Activated naive CD4-positive, alpha-beta T cell treated with anti-CD3 and anti-CD28 coated beads for 36 hours (primary cell): Measurements from ENCODE around the gene LDLRAD4. TPM values are rescaled to one million over a fixed set of nuclear protein-coding genes. Genes with fewer than 3 reads are reported as not detected.

Source experiments
- CTCF ChIA-PET: fragments of 350-600 bp; sonication (Branson Sonifier 250); formaldehyde crosslinking; loops from one replicate; lab custom pipeline; 2021; ENCODE audit warnings: antibody characterized with exemption; lab: Charles Lee
- DNase-seq: peaks from one replicate; pipeline ENCODE4 v3.0.0-alpha.2; 2020
- H3K27ac Mint-ChIP-seq: one replicate; pipeline ENCODE4 v1.8.0; 2021; ENCODE audit warnings: mild to moderate bottlenecking, mixed read lengths
- H3K27me3 Mint-ChIP-seq: one replicate; pipeline ENCODE4 v1.8.0; 2021; ENCODE audit warnings: low read depth, mixed read lengths
- H3K36me3 Mint-ChIP-seq: one replicate; pipeline ENCODE4 v1.8.0; 2021; ENCODE audit warnings: low read depth, mixed read lengths
- H3K4me1 Mint-ChIP-seq: one replicate; pipeline ENCODE4 v1.8.0; 2021; ENCODE audit warnings: low read depth, mixed read lengths
- H3K4me3 Mint-ChIP-seq: one replicate; pipeline ENCODE4 v1.8.0; 2021; ENCODE audit warnings: mild to moderate bottlenecking, moderate library complexity, mixed read lengths
- H3K9me3 Mint-ChIP-seq: one replicate; pipeline ENCODE4 v1.8.0; 2021; ENCODE audit warnings: mixed read lengths
- intact Hi-C: fragments of 100-400 bp; cut with micrococcal nuclease; formaldehyde crosslinking; loops from one replicate; pipeline ENCODE4 v1.15.1; 2023
- total RNA-seq, 2 experiments: library from RNA; stranded (reverse); gene quantifications; one replicate each; pipeline ENCODE4 v1.2.3, GENCODE V29; 2021

The LDLRAD4 gene
- total RNA-seq, 2 experiments from 2014 or later: 19.4 to 21.3 TPM

DNA sequence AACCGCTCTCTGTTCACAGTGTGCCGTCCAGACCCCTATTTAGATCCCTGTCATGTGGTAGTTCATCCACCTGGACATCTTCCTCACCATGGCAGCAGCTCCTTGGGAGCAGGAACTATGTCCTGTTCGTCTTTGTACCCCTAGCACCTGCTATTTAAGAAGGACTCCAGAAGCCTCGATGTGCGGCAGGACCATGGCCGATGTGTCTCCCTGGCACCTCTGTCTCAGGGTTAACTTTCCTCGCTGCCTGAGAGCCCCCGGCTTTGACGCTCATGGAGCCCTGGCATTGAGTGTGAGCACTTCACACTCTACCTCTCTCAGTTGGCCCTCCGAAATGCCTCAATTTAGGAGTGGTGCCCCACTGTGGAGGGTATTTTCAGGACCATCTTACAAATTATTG is 355.8 kb downstream of the LDLRAD4 start:
- CTCF ChIA-PET: no interaction called here
- Mint-ChIP-seq H3K4me1 (peaks cover 40% of the 10 kb centered on the region), H3K27me3 (no peaks in the 10 kb centered on the region), H3K27ac (no peak overlapping the region), H3K4me3 (no peak overlapping the region), H3K36me3 (peaks cover 6% of the 10 kb centered on the region), H3K9me3 (no peaks in the 10 kb centered on the region)
- intact Hi-C loops: no loop called here
- DNase-seq: no peak

DNA sequence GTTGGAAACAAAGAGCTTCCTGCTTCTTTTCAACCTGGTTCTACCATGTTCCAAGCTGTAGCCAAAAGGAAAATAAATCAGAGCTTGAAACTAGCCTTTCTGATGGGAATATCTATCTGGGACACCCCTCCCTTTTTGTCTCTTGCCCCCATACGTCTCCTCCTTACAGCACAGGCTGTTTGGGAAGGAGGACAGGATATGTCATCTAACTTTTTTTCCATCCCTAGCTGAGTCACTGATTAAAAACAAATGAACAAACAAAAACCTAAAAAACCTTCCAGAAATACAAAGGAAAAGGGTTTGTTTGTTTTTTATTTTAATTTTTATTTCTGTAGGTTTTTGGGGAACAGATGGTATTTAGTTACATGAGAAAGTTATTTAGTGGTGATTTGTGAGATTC is 356.2 kb downstream of the LDLRAD4 start:
- H3K36me3 Mint-ChIP-seq: peaks cover 6% of the 10 kb centered on the region
- no peaks in the 10 kb centered on the region for H3K9me3 Mint-ChIP-seq
- intact Hi-C loops: loop anchor here (5.0 kb wide), 1 partner anchor 397 kb away; no protein-coding TSS in a partner anchor
- CTCF ChIA-PET: no interaction called here
- no peak for DNase-seq
- no peak overlapping the region for H3K27ac Mint-ChIP-seq
- H3K4me3 Mint-ChIP-seq: no peak overlapping the region
- peaks cover 43% of the 10 kb centered on the region for H3K4me1 Mint-ChIP-seq
- no peaks in the 10 kb centered on the region for H3K27me3 Mint-ChIP-seq

DNA sequence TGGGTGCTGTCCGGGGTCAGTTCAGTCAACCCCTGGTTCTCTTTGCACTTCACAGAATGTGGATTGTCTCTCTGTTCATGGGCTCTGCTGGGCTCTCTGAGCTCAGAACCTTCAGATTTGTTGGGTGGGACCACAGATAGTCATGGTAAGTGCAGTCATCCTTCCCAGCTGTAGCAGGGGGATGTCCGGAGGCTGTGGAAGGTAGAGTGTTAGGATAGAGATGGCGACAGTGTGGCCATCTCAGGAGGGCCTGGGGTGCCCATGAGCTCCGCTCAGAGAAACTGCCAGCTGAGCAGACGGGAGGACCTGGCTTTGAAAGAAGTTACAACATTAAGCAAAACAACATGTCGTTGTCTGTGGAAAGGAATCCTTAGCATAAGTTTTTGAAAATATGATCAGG is 358.0 kb downstream of the LDLRAD4 start:
- DNase-seq: no peak
- Mint-ChIP-seq H3K4me3 (no peak overlapping the region), H3K4me1 (peaks cover 36% of the 10 kb centered on the region), H3K9me3 (no peaks in the 10 kb centered on the region), H3K27ac (no peak overlapping the region), H3K36me3 (peaks cover 6% of the 10 kb centered on the region), H3K27me3 (no peaks in the 10 kb centered on the region)
- CTCF ChIA-PET: interaction anchor here (0.7 to 1.7 kb wide), 4 partner anchors 11 to 59 kb away, joined by 3 to 7 read pairs (median 3); no protein-coding TSS in a partner anchor
- intact Hi-C loops: loop anchor here (5.0 kb wide), 1 partner anchor 399 kb away; no protein-coding TSS in a partner anchor

DNA sequence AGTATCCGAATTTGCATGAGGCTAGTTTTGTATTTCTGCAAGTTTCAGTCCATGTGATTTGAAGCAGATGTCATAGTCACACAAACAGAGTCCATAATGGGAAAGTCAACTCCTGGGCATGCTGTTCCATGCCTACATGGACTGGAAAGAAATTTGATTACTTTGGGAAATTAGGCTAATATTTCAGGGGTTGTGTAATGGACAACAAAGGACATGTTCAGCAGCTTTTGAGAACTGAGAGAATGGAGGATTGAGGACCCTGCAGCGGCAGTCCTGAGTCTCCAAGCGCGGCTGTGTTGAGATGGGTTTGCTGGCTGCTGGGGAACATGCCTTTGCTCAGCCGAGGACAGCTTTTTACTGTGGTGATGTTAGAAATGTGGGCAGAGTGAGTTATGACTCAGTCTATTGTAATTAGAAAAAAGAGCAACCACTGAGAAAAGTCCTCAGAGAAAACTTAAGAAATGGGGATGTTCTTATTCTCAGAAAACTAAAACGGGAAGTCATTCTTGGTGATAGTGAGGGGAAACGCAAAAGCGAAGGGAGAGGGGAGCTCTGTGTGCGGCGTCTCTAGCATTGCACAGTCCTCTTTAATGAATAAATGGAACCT is 358.6 kb downstream of the LDLRAD4 start:
- intact Hi-C loops: loop anchor here (1.0 to 5.0 kb wide), 6 partner anchors 8 to 400 kb away; no protein-coding TSS in a partner anchor
- peaks cover 36% of the 10 kb centered on the region for H3K4me1 Mint-ChIP-seq
- no peaks in the 10 kb centered on the region for H3K27me3 Mint-ChIP-seq

DNA sequence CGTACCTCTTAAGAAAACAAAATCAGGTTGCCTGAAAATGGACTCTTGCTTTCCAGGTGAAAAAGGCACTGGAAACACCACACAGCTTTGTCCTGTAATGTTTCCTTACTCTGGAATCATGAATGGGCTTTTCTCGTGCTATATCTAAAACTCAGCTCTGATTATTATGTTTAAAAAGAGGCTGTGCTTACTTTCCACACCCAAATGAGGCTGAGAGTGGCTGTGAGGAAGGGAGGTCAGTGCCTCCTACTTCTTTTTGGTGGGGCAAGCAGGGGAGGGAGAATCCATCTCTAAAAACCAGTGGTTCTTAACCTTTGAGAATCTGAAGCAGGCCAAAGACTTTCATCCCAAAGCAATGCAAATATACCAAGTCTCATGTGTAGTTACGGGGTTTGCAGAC is 359.2 kb downstream of the LDLRAD4 start:
- Mint-ChIP-seq H3K9me3 (no peaks in the 10 kb centered on the region), H3K4me3 (no peak overlapping the region), H3K27ac (peak overlapping the region; percentile 61), H3K36me3 (peaks cover 6% of the 10 kb centered on the region), H3K27me3 (no peaks in the 10 kb centered on the region), H3K4me1 (peaks cover 36% of the 10 kb centered on the region)
- intact Hi-C loops: loop anchor here (1.0 to 5.0 kb wide), 6 partner anchors 8 to 400 kb away; no protein-coding TSS in a partner anchor
- CTCF ChIA-PET: interaction anchor here (0.9 to 1.0 kb wide), 2 partner anchors 15 to 34 kb away, joined by 3 read pairs; no protein-coding TSS in a partner anchor
- no peak for DNase-seq

More for the DNA sequence above, 358.6 kb downstream of the LDLRAD4 start:
- Mint-ChIP-seq H3K36me3 (peaks cover 6% of the 10 kb centered on the region), H3K4me3 (peak overlapping the region; percentile 5), H3K9me3 (no peaks in the 10 kb centered on the region), H3K27ac (peak overlapping the region; percentile 55)
- peak; percentile 71 for DNase-seq
- CTCF ChIA-PET: interaction anchor here (1.0 to 1.7 kb wide), 3 partner anchors 12 to 52 kb away, joined by 3 to 7 read pairs (median 3); no protein-coding TSS in a partner anchor

DNA sequence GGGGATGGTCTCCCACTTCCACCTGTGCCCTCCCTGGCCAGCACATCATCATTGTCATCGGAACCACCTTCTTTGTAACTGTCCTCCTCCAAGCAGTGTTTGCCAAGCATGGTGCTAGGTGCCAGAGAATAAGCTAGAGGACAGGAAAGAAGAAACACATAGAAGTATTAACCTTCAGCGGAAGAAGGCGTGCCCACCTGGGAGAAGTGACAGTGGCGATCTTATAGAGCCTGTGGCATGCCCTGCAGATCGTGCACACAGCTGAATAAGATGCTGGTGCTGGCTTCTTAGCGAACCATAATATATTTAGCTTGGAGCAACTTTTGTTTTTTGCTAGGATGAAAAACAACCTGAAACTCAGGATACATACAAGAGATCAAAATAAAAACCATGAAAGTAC is 359.8 kb downstream of the LDLRAD4 start:
- Mint-ChIP-seq H3K27ac (no peak overlapping the region), H3K9me3 (no peaks in the 10 kb centered on the region), H3K27me3 (no peaks in the 10 kb centered on the region), H3K4me1 (peaks cover 36% of the 10 kb centered on the region), H3K4me3 (no peak overlapping the region), H3K36me3 (peaks cover 6% of the 10 kb centered on the region)
- CTCF ChIA-PET: interaction anchor here (0.7 to 1.8 kb wide), 5 partner anchors 15 to 593 kb away, joined by 3 to 5 read pairs (median 3); no protein-coding TSS in a partner anchor
- DNase-seq: no peak
- intact Hi-C loops: loop anchor here (5.0 kb wide), 1 partner anchor 401 kb away; no protein-coding TSS in a partner anchor

DNA sequence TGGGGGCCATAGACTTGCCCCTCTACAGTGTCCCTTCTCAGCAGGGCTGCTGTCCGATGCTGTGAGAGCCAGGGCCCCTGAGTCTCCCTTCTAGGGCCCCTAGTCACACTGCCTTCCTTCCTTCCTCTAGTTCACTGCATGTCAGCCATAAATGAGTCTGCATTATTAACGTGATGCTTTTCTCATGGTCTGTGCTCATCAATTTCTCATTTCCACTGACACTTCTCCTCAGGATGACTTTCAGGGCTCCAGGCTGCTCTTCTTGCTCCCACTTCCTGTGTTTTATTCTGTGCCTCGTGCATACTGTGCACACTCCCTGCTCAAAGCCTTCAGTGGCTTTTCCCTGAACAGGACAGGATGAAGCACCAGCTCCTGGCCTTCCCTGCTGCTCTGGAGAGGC is 361.3 kb downstream of the LDLRAD4 start:
- intact Hi-C loops: loop anchor here (5.0 kb wide), 1 partner anchor 403 kb away; no protein-coding TSS in a partner anchor
- Mint-ChIP-seq H3K27ac (no peak overlapping the region), H3K4me3 (no peak overlapping the region)

DNA sequence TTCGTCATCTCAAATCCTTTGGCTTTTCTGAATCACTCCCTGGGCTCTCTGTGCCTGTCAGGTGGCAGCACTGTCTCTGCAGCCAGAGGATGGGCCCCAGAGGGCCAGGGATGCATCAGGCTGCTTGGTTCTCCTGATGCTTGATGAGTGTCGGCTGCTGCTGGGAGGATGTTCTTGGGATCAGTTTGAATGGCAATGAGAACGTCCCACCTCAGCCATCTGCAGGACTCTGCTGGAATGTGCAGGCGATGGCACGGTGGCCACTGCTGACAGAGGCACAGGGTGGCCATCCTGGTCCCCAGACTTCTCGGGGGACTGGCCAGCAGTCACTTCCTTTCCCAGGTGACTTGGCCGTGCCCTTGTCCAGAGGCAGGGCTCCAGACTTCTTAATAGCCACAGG is 361.8 kb downstream of the LDLRAD4 start:
- CTCF ChIA-PET: interaction anchor here (1.6 to 1.7 kb wide), 2 partner anchors 20 to 22 kb away, joined by 3 to 5 read pairs; no protein-coding TSS in a partner anchor
- peaks cover 38% of the 10 kb centered on the region for H3K4me1 Mint-ChIP-seq
- H3K4me3 Mint-ChIP-seq: no peak overlapping the region
- H3K9me3 Mint-ChIP-seq: no peaks in the 10 kb centered on the region
- no peak for DNase-seq
- H3K27ac Mint-ChIP-seq: no peak overlapping the region
- H3K36me3 Mint-ChIP-seq: peaks cover 10% of the 10 kb centered on the region
- intact Hi-C loops: no loop called here
- no peaks in the 10 kb centered on the region for H3K27me3 Mint-ChIP-seq

More for the DNA sequence above, 361.3 kb downstream of the LDLRAD4 start:
- no peaks in the 10 kb centered on the region for H3K27me3 Mint-ChIP-seq
- H3K36me3 Mint-ChIP-seq: peaks cover 6% of the 10 kb centered on the region
- H3K4me1 Mint-ChIP-seq: peaks cover 36% of the 10 kb centered on the region
- no peak for DNase-seq
- CTCF ChIA-PET: interaction anchor here (1.7 to 1.8 kb wide), 2 partner anchors 19 to 21 kb away, joined by 3 to 5 read pairs; no protein-coding TSS in a partner anchor
- no peaks in the 10 kb centered on the region for H3K9me3 Mint-ChIP-seq

DNA sequence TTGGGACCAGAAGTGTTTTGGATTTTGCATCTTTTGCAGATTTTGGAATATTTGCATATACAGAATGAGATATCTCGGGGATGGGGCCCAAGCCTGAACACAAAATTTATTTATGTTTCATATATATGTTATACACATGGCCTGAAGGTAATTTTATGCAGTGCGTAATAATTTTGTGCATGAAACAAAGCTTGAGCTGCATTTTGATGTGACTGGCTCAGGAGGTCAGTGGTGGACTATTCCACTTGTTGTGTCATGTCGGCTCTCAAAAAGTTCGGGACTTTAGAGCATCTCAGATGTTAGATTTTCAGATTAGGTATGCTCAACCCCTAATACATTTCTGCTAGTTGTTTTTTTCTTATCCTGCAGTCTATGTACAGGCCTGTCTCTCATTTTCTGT is 362.4 kb downstream of the LDLRAD4 start:
- CTCF ChIA-PET: interaction anchor here (1.2 to 1.7 kb wide), 3 partner anchors 21 to 365 kb away, joined by 3 to 5 read pairs (median 4); no protein-coding TSS in a partner anchor
- intact Hi-C loops: no loop called here
- Mint-ChIP-seq H3K4me1 (peaks cover 40% of the 10 kb centered on the region), H3K36me3 (peaks cover 6% of the 10 kb centered on the region), H3K9me3 (no peaks in the 10 kb centered on the region), H3K27me3 (no peaks in the 10 kb centered on the region), H3K4me3 (no peak overlapping the region), H3K27ac (no peak overlapping the region)
- DNase-seq: no peak

DNA sequence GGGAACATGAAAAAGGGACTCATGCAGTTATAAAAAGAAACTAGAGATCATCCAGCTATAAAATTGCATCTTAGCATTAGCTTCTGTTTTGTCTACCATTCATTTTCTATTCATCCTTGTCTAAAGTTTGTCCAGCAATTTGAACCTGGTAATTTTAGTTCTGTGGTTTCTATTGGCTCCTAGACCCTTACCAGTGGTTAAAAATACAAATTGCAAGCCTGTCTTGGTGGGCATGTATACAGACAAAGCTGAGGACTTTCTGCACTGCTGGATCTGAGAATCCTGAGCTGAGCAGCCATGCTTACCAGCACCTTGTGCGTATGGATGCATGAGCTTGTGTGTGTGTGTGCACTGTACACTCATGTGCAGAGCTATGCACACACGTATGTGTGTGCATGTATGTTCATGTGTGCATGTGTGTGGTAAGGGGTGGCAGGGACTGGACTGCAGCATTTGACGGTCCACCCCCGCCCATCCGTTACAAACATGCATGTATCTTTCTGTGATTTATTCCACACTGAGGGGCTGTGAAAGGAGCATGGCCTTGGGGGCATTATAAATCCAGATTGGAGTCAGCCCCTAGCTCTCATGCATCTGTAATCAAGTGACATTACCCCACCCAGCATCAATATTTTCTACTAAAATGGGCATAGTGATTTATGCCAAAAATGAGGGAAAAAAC is 363.1 kb downstream of the LDLRAD4 start:
- peaks cover 4% of the 10 kb centered on the region for H3K36me3 Mint-ChIP-seq
- H3K27me3 Mint-ChIP-seq: no peaks in the 10 kb centered on the region
- H3K9me3 Mint-ChIP-seq: no peaks in the 10 kb centered on the region
- H3K4me3 Mint-ChIP-seq: no peak overlapping the region
- intact Hi-C loops: no loop called here
- H3K27ac Mint-ChIP-seq: no peak overlapping the region
- DNase-seq: no peak
- H3K4me1 Mint-ChIP-seq: peaks cover 42% of the 10 kb centered on the region
- CTCF ChIA-PET: interaction anchor here (1.2 to 1.7 kb wide), 3 partner anchors 21 to 365 kb away, joined by 3 to 5 read pairs (median 4); no protein-coding TSS in a partner anchor

DNA sequence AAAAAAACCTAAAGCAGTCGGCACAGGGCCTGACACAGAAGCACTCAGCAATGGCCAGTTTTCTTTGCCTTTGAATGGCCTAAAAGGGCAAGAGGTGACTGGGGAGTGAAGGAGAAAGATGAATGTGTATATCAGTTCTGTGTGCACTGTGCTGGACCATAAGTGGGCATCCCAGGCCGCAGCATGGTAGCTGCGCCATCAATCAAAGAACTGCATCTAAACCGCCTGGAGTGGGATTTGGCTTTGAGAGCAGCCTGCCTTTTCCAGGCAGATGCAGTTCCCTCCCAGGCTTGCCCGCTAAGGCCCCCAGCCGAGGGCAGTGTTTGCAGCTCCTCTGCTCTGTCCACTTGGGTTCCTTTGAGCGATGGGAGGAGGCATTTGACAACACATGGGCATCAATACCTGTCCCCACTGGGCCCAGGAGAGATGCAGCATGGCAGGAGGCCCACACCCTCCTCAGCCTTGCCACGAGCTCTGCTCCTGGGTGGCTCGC is 363.7 kb downstream of the LDLRAD4 start:
- Mint-ChIP-seq H3K4me3 (no peak overlapping the region), H3K4me1 (peaks cover 42% of the 10 kb centered on the region), H3K36me3 (peaks cover 4% of the 10 kb centered on the region), H3K27me3 (no peaks in the 10 kb centered on the region), H3K27ac (no peak overlapping the region), H3K9me3 (no peaks in the 10 kb centered on the region)
- DNase-seq: no peak
- intact Hi-C loops: no loop called here
- CTCF ChIA-PET: interaction anchor here (1.6 kb wide), 1 partner anchor 24 kb away, joined by 5 read pairs; no protein-coding TSS in a partner anchor
